ENCODE results near the gene PTAFR.

GRCh38 chr1:28109639-28110038 is 66.9 kb downstream of the PTAFR start:
- TF ChIP-seq EZH2 (IDR thresholded peaks at IDR 0.05; ENCODE audit: borderline replicate concordance, low read depth, low read length, severe bottlenecking) (no peak), CTCF (IDR thresholded peaks at IDR 0.05; ENCODE audit: borderline replicate concordance, extremely low read depth, low read length, poor library complexity, severe bottlenecking) (no peak)

All from DND-41 (cell line).